Fibroblast of mammary gland (primary cell): ENCODE measurements around the gene FAM117A.
A peak's percentile ranks its signal among the peaks of the same experiment; 100 is the strongest.
"Not testable (repeated sequence)": the region's sequence is repeated elsewhere in the genome, so short reads cannot be mapped to it uniquely, and the experiment has no call there.

ENCODE experiments used
- DNase-seq: peaks from one replicate; pipeline ENCODE4 v3.0.0-alpha.2; 2010; ENCODE audit warnings: low read depth
- H3K4me3 ChIP-seq: 2 replicates; pipeline ENCODE4 v1.5.1; 2011; ENCODE audit warnings: low read depth, mild to moderate bottlenecking, low read length, moderate library complexity; ENCODE audit not compliant: control insufficient read depth
- CTCF ChIP-seq: conservative IDR thresholded peaks from 2 replicates; pipeline ENCODE4 v1.5.1; 2011; ENCODE audit warnings: low read depth, low read length, inconsistent platforms; ENCODE audit not compliant: control insufficient read depth, insufficient read depth

Gene FAM117A

GRCh38 chr17:49764559-49765180 is 739 bp upstream of the FAM117A start:
- TF ChIP-seq CTCF = no peak
- peak overlapping the region; percentile 29 for H3K4me3 ChIP-seq
- no peak for DNase-seq

GRCh38 chr17:49762151-49762941 is 1.6 kb downstream of the FAM117A start:
- TF ChIP-seq CTCF = no peak
- DNase-seq = no peak
- no peak overlapping the region for H3K4me3 ChIP-seq

DNA sequence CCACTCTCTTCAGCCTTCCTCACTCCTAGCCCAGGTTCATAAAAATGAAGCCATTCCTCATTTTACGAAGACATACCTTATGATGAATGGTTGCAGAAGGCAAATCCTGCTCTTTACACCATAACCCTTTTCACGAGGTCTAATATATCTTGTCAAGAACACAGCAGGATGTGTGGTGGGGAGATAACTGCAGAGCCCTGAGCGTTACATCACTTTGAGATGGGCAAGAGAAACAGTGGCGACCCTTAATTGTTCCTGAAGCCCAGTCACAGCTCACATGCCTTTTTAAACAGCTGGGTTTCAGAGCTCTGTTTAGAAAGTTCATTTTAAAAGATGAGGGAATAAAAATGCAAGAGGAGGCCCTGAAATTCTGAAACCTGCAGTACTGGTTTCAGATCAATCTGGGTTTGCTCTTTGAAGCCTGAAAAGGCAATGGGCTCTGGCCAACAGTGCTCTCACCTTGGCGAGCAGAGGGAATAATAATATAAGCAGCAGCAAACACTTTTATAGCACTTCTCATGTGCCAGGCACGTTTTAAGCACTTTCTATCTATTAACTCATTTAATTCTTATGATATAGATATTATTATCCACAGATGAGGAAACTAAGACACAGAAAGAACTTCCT is 2.9 kb downstream of the FAM117A start:
- TF ChIP-seq CTCF = no peak
- no peak overlapping the region for H3K4me3 ChIP-seq
- no peak for DNase-seq

DNA sequence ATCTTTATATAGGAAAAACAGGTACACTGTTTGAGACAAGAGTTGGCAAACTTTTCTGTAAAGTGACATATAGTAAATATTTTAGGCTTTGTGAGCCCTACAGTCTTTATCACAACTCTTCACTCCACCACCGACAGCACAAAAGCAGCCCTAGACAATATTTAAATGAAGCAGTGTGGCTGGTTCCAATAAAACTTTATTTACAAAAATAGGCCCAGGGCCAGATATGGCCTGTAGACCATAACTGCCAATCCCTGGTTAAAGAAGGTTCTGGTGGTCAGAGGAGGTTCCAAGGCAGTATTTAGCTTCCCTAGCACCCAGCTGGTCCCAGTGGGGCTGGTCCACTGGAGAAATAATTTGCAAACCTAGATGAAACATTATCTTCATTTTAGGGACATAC is 3.6 kb downstream of the FAM117A start:
- H3K4me3 ChIP-seq = no peak overlapping the region
- TF ChIP-seq CTCF = no peak
- no peak for DNase-seq

GRCh38 chr17:49759203-49759602 is 4.7 kb downstream of the FAM117A start:
- DNase-seq = no peak
- no peak for TF ChIP-seq CTCF
- no peak overlapping the region for H3K4me3 ChIP-seq

DNA sequence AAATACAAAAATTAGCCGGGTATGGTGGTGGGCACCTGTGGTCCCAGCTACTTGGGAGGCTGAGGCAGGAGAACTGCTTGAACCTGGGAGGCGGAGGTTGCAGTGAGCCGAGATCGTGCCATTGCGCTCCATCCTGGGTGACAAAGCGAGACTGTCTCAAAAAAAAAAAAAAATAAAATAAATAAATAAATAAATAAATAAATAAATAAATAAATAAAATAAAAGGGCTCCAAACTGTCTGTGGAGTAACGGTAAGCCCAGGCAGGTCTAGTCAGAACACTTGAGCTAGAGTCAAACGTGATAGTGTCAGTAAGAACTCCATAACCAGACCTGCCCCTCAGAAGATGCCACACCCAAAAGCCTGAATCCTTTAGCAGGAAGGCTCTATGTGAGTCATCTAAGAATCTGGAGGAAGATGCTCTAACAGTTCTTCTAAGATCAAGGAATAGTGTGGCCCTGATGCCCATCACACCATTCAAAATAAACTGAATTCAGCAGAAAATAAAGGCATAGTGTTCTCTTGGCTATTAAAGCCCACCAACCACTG is 5.4 kb downstream of the FAM117A start:
- DNase-seq, H3K4me3 ChIP-seq: not testable (repeated sequence)
